Endothelial cell of umbilical vein (primary cell): ENCODE data around the gene PDCD1. TPM values are rescaled to one million over a fixed set of nuclear protein-coding genes. Genes with fewer than 3 reads are reported as not detected.
A peak's percentile ranks its signal among the peaks of the same experiment; 100 is the strongest.
"Not testable (repeated sequence)": the region's sequence is repeated elsewhere in the genome, so short reads cannot be mapped to it uniquely, and the experiment has no call there.

Experiments used
- BruUV-seq: library from RNA; stranded (reverse); fragments of 400-500 nt; replicated peaks from 2 replicates; lab custom pipeline; 2021; lab: Mats Ljungman, UMichigan
- CTCF ChIA-PET: fragments of 300-600, 350-600 bp; sonication (Branson Sonifier 250); formaldehyde crosslinking; loops from one replicate; lab custom pipeline; 2021; ENCODE audit warnings: antibody characterized with exemption, inconsistent platforms; lab: Charles Lee
- POLR2A ChIA-PET: fragments of 300-600, 350-600 bp; sonication (Branson Sonifier 250); formaldehyde crosslinking; loops from one replicate; lab custom pipeline; 2021; ENCODE audit warnings: antibody characterized with exemption, inconsistent platforms; lab: Charles Lee
- DNase-seq: peaks from one replicate; pipeline ENCODE4 v3.0.0-alpha.2; 2011; ENCODE audit warnings: low read depth, low spot score
- FAIRE-seq: peaks from 2 replicates; lab custom pipeline; 2011; peaks lifted over from hg19 to GRCh38; lab: Jason Lieb, UNC
- H2AFZ ChIP-seq: 2 replicates; pipeline ENCODE4 v1.6.0; 2012; ENCODE audit warnings: low read depth, low read length, control low read depth, inconsistent platforms
- H3K27ac ChIP-seq: 2 replicates; pipeline ENCODE4 v1.5.1; 2011; ENCODE audit warnings: low read depth, mild to moderate bottlenecking, control low read depth, low read length, moderate library complexity; ENCODE audit not compliant: insufficient read depth
- H3K27me3 ChIP-seq, 2 experiments: 2 replicates each; pipeline versions ENCODE4 v1.6.0 to v1.6.1; 2011; ENCODE audit warnings: low read length in 2 of 2, mixed read lengths in 1 of 2; ENCODE audit not compliant: control insufficient read depth in 2 of 2, insufficient read depth in 2 of 2
- H3K36me3 ChIP-seq, 2 experiments: 2 replicates in 1 of 2; 3 replicates in 1 of 2; pipeline ENCODE4 v1.5.1; 2011; ENCODE audit warnings: low read length in 2 of 2, mild to moderate bottlenecking in 1 of 2, moderate library complexity in 1 of 2; ENCODE audit not compliant: control insufficient read depth in 2 of 2, insufficient read depth in 2 of 2; ENCODE audit errors: extremely low read depth in 1 of 2
- H3K4me1 ChIP-seq: 3 replicates; pipeline ENCODE4 v1.5.1; 2011; ENCODE audit warnings: mild to moderate bottlenecking, low read length; ENCODE audit not compliant: control insufficient read depth, insufficient read depth; ENCODE audit errors: extremely low read depth
- H3K4me2 ChIP-seq: 2 replicates; pipeline ENCODE4 v1.6.1; 2011; ENCODE audit warnings: low read length, control low read depth, mixed read lengths; ENCODE audit not compliant: insufficient read depth
- H3K4me3 ChIP-seq, 3 experiments: fragments of 200-600 bp in 1 of 3; sonication (generic), shearing (Covaris generic) in 1 of 3; replicated peaks in 1 of 3; 2 replicates each; pipeline ENCODE4 v1.5.1; 2011 to 2016; ENCODE audit warnings: control low read depth in 3 of 3, low read length in 3 of 3, mild to moderate bottlenecking in 2 of 3, inconsistent platforms in 1 of 3, low read depth in 1 of 3, moderate library complexity in 1 of 3; ENCODE audit not compliant: insufficient read depth in 1 of 3
- H3K79me2 ChIP-seq: 2 replicates; pipeline ENCODE4 v1.6.0; 2012; ENCODE audit warnings: low read length, inconsistent platforms; ENCODE audit not compliant: control insufficient read depth, insufficient read depth
- H3K9ac ChIP-seq: replicated peaks from 2 replicates; pipeline ENCODE3; 2011; ENCODE audit warnings: low read length, control low read depth; ENCODE audit not compliant: insufficient read depth; ENCODE audit errors: extremely low read depth
- H3K9me1 ChIP-seq: replicated peaks from 3 replicates; pipeline ENCODE4 v1.6.0; 2011; ENCODE audit warnings: mild to moderate bottlenecking, low read length; ENCODE audit not compliant: control insufficient read depth, insufficient read depth; ENCODE audit errors: extremely low read depth
- H3K9me3 ChIP-seq: replicated peaks from 2 replicates; pipeline ENCODE4 v1.5.1; 2012; ENCODE audit warnings: low read length, inconsistent platforms; ENCODE audit not compliant: control insufficient read depth, insufficient read depth
- H4K20me1 ChIP-seq: replicated peaks from 2 replicates; pipeline ENCODE3; 2011; ENCODE audit warnings: mild to moderate bottlenecking, low read length; ENCODE audit not compliant: control insufficient read depth, insufficient read depth; ENCODE audit errors: extremely low read depth
- CTCF ChIP-seq, 2 donors: IDR thresholded peaks; 1 replicate in 1 of 2; 2 replicates in 1 of 2; pipeline ENCODE4 v1.5.1; 2011; ENCODE audit warnings: low read length in 2 of 2, mild to moderate bottlenecking in 2 of 2, moderate library complexity in 2 of 2, control low read depth in 1 of 2, inconsistent platforms in 1 of 2, low read depth in 1 of 2; ENCODE audit not compliant: insufficient read depth in 1 of 2; ENCODE audit errors: extremely low read depth in 1 of 2
- EZH2 ChIP-seq: IDR thresholded peaks from 2 replicates; pipeline ENCODE4 v1.6.1; 2012; ENCODE audit warnings: borderline replicate concordance, low read depth, mild to moderate bottlenecking, moderate library complexity, low read length, inconsistent platforms; ENCODE audit not compliant: severe bottlenecking
- FOS ChIP-seq: IDR thresholded peaks from 2 replicates; pipeline ENCODE4 v1.6.1; 2011; ENCODE audit warnings: mild to moderate bottlenecking, low read length, moderate library complexity, borderline replicate concordance; ENCODE audit not compliant: insufficient read depth
- GATA2 ChIP-seq: IDR thresholded peaks from 2 replicates; pipeline ENCODE4 v1.7.0; 2011; ENCODE audit warnings: low read depth, mild to moderate bottlenecking, moderate library complexity, mixed read lengths, low read length; ENCODE audit not compliant: insufficient read length, insufficient read depth
- JUN ChIP-seq: IDR thresholded peaks from 2 replicates; pipeline ENCODE4 v1.6.1; 2011; ENCODE audit warnings: borderline replicate concordance, low read depth; ENCODE audit not compliant: insufficient read length, insufficient read depth
- MAX ChIP-seq: IDR thresholded peaks from 2 replicates; pipeline ENCODE4 v1.6.1; 2011; ENCODE audit not compliant: insufficient read depth, insufficient read length
- MYC ChIP-seq: IDR thresholded peaks from one replicate; pipeline ENCODE4 v1.6.1; 2011; ENCODE audit warnings: mild to moderate bottlenecking, low read depth, low read length
- POLR2A ChIP-seq: IDR thresholded peaks from 2 replicates; pipeline ENCODE4 v1.6.1; 2012; ENCODE audit warnings: low read depth, mild to moderate bottlenecking, control low read depth, low read length
- POLR2AphosphoS5 ChIP-seq: IDR thresholded peaks from 2 replicates; pipeline ENCODE4 v1.6.1; 2012; ENCODE audit warnings: low read depth, mild to moderate bottlenecking, control low read depth, low read length, moderate library complexity; ENCODE audit not compliant: insufficient read depth
- dilution Hi-C: fragments of 300-500 bp; cut with MboI; formaldehyde crosslinking; loops from one replicate; pipeline ENCODE4 v1.15.0; 2019; ENCODE audit warnings: low sequenced_read_pairs; ENCODE audit not compliant: extremely low pct_ligation_motif_present
- intact Hi-C: fragments of 100-400 bp; cut with micrococcal nuclease; formaldehyde crosslinking; loops from one replicate; pipeline ENCODE4 v1.10.0; 2022
- polyA plus RNA-seq, 4 experiments: library from polyadenylated mRNA; depleted of rRNA in 3 of 4; stranded (reverse) in 3 of 4; unstranded in 1 of 4; fragments of >200 nt; gene quantifications; 2 replicates each; pipeline versions ENCODE4 v1.2.1 to v1.2.3, GENCODE V29; 2011 to 2012; ENCODE audit warnings: missing spikeins in 1 of 4
- total RNA-seq: library from RNA; stranded (reverse); gene quantifications from 2 replicates; pipeline ENCODE4 v1.2.3, GENCODE V29; 2021

The PDCD1 gene
- total and polyA plus RNA-seq, 2 donors (not counting 3 experiments of a cell fraction or from before 2014, with no cell fraction given), result not detected

- POLR2A ChIA-PET, H3K9me3 ChIP-seq, H2AFZ ChIP-seq, BruUV-seq, H3K36me3 ChIP-seq, H3K27ac ChIP-seq, FAIRE-seq, H4K20me1 ChIP-seq, H3K9ac ChIP-seq, H3K27me3 ChIP-seq, H3K4me2 ChIP-seq, H3K9me1 ChIP-seq, H3K4me1 ChIP-seq, H3K4me3 ChIP-seq, H3K79me2 ChIP-seq, dilution Hi-C loops: not testable (repeated sequence)
- DNase-seq, result peak; percentile 13
- CTCF ChIA-PET, result interaction anchor here (1.1 to 1.4 kb wide), 2 partner anchors 142 to 174 kb away, joined by 3 to 5 read pairs; partner anchors contain the start of genes D2HGDH and ING5
- peak in 1 of 2 donors; percentile 21 for TF ChIP-seq CTCF (IDR thresholded peaks at IDR 0.05; ENCODE audit: extremely low read depth in 1 of 2, insufficient read depth in 1 of 2, low read depth in 1 of 2, low read length in 2 of 2)
- intact Hi-C loops, result loop anchor here (10.0 kb wide), 1 partner anchor 371 kb away; the partner anchor contains the start of gene STK25
Observed at GRCh38 chr2:241875754-241876527, 17.2 kb upstream of the PDCD1 start.

- no peak for FAIRE-seq
- ChIA-PET CTCF (no interaction called here), POLR2A (no interaction called here)
- no peak overlapping the region for H3K27ac ChIP-seq
- no peaks in the 10 kb centered on the region for H3K9me3 ChIP-seq
- H3K4me1 ChIP-seq, result no peaks in the 10 kb centered on the region
- no peak overlapping the region for H3K9ac ChIP-seq
- dilution Hi-C loops (no loop called here), intact Hi-C loops (loop anchor here (10.0 kb wide), 1 partner anchor 370 kb away; the partner anchor contains the start of gene STK25)
- H3K27me3 ChIP-seq, result no peaks in the 10 kb centered on the region
- no peaks in the 10 kb centered on the region for H3K36me3 ChIP-seq
- no peak for DNase-seq
- no peaks in the 10 kb centered on the region for H3K9me1 ChIP-seq
- TF ChIP-seq GATA2, result no peak
- no peak for TF ChIP-seq POLR2A
- TF ChIP-seq POLR2AphosphoS5, result no peak
- no peak for TF ChIP-seq MAX
- TF ChIP-seq JUN, result no peak
- no peak for TF ChIP-seq EZH2
- TF ChIP-seq FOS, result no peak
- TF ChIP-seq CTCF (IDR thresholded peaks at IDR 0.05; ENCODE audit: extremely low read depth in 1 of 2, insufficient read depth in 1 of 2, low read depth in 1 of 2, low read length in 2 of 2), result no peak
- no peak for TF ChIP-seq MYC
- no peaks in the 10 kb centered on the region for H3K79me2 ChIP-seq
- no peak overlapping the region for H3K4me2 ChIP-seq
- no TSS peak for BruUV-seq
- no peak overlapping the region for H3K4me3 ChIP-seq
- no peak overlapping the region for H2AFZ ChIP-seq
- H4K20me1 ChIP-seq, result no peaks in the 10 kb centered on the region
Observed at GRCh38 chr2:241874277-241874925, 15.7 kb upstream of the PDCD1 start.
